ENCODE data around the gene DPP10.

Gene DPP10

GRCh38 chr2:115568643-115569042 lies 1126.2 kb downstream of the DPP10 start:
- no peak for DNase-seq (ENCODE audit: low spot score)

- no peak for DNase-seq (ENCODE audit: low spot score)
Observed at GRCh38 chr2:115569547-115569946, 1127.1 kb downstream of the DPP10 start.

- DNase-seq (ENCODE audit: low spot score) = peak; percentile 41
Observed at GRCh38 chr2:115572746-115573145, 1130.3 kb downstream of the DPP10 start.

DNA sequence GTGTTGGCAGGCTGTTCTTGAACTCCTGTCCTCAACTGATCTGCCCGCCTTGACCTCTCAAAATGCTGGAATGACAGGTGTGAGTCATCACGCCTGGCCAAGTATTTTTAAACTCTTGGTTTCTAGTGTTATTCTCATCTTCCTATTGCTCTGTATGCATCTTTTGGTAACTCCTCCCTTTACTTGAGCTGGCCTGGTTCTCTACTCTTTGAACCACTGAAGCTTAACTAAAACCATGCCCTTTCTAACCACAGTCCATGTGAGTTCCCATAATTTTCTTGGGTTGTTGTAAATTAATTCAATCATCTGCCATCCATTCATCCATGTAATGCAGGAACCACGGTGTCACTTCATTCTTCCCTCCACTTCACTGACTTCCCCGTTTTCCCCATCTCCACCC lies 1131.3 kb downstream of the DPP10 start:
- no peak for DNase-seq (ENCODE audit: low spot score)

GRCh38 chr2:115574667-115575066 lies 1132.2 kb downstream of the DPP10 start:
- no peak for DNase-seq (ENCODE audit: low spot score)

GRCh38 chr2:115580784-115581183 lies 1138.3 kb downstream of the DPP10 start:
- DNase-seq (ENCODE audit: low spot score) = no peak

DNA sequence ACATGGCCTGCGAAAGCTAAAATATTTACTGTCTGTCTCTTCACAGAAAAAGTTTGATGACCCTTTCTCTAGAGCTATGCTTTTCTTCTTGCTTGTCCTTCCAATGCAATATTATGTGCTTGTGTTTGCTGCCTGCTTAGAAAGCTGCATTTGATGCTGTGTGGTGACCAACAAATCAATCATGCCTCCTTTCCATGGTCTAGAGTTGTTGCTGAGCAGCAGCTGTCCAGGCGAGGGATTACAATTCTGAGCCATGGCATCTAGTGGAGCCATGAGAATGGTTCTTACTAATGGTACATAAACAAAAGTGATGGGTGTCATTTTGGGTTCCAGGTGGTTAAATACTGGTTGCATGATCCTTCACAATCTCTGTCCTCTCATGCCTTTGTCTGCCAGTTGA lies 1142.1 kb downstream of the DPP10 start:
- DNase-seq (ENCODE audit: low spot score) = no peak

DNA sequence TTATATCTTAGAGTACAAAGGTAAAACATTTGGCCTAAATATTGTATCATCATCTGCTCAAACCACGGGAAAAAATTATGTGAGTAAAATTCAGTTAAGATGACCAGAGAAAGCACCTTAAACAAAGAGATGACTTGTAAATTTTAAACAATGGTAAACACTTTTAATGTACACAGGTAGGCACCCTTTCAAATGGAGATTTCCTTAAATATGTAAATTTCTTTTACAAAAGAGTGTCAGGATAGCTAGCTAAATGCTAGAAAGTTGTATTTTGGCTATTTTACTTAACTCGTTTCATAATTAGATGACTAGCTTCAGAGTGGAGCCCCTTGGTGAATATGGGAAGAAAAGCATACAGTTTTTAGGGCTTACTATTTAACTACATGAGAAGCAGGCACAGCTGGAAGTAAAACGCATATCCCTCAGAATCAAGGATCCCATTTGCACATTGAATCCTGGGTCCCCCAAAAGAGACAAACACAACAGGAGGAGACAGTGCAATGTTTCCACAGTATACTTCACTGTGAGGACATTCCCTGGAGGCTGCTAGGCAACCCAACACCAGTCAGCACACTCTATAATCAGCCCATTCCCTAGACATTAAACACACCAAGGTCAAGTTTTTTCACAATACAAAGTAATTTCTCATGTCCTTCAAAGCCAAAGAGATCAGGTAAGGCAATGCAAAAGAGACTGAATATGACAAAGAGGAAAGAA lies 1154.4 kb downstream of the DPP10 start:
- no peak for DNase-seq (ENCODE audit: low spot score)

DNA sequence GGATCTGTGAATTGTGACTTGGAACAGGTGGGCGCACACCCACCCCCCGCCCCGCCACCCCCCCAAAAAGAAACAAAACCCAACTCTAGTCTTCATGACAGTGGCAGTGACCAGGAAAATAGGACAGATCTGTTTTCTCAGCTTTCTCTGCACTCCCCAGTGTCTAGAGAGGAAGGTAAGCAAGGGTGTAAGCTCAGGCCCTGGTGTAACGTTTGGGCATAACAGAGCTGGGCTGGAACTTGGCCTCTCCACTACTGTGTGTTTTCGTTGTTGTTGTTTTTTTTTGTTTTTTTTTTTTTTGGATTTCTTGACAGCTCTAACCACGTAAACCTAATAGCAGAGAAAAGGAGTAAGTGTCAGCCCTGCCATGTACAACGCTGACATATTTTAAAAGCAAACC lies 1160.8 kb downstream of the DPP10 start:
- DNase-seq (ENCODE audit: low spot score) = no peak

GRCh38 chr2:115606350-115606749 lies 1163.9 kb downstream of the DPP10 start:
- DNase-seq (ENCODE audit: low spot score) = no peak

GRCh38 chr2:115609978-115610377 lies 1167.5 kb downstream of the DPP10 start:
- DNase-seq (ENCODE audit: low spot score) = no peak

- no peak for DNase-seq (ENCODE audit: low spot score)
Observed at GRCh38 chr2:115610888-115611287, 1168.4 kb downstream of the DPP10 start.

- no peak for DNase-seq (ENCODE audit: low spot score)
Observed at GRCh38 chr2:115624332-115624731, 1181.9 kb downstream of the DPP10 start.

DNA sequence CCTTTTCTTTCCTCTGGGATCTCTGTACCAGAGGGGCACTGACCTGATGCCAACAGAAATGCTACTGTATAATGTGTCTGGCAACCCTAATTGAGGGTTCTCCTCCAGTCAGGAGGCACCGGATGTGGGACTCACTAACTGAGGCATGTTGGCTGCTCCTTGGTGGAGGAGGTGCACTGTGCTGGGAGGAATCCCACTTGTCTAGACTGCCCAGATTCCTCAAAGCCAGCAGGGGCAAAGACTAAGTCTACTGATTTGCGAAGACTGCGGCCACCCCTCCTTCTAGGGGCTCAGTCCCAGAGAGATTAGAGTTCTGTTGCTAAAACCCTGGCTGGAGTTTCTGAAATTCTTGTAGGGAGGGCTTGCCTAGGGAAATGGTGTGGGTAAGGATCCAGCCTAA lies 1192.1 kb downstream of the DPP10 start:
- no peak for DNase-seq (ENCODE audit: low spot score)

- no peak for DNase-seq (ENCODE audit: low spot score)
Observed at GRCh38 chr2:115635430-115635829, 1193.0 kb downstream of the DPP10 start.

- DNase-seq (ENCODE audit: low spot score) = no peak
Observed at GRCh38 chr2:115649731-115650130, 1207.3 kb downstream of the DPP10 start.

DNA sequence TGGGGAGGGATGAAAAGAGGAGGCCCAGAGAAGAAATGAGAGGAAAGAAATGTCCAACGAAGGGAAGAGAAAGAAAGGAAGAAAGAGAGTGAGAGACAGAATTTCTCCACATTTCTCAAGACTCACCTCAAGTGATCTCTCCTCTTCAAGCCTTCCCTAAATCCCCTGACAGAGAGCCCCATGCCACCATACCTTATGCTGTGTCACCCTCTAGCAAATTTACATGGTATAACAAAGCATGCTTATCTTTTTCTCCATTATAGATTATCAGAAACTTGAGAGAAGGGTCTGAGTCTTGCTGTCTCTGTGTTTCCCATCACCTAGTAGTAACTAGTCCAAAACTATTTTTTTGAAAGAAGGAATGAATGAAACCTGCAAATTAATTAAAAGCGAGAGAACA lies 1208.4 kb downstream of the DPP10 start:
- no peak for DNase-seq (ENCODE audit: low spot score)

DNA sequence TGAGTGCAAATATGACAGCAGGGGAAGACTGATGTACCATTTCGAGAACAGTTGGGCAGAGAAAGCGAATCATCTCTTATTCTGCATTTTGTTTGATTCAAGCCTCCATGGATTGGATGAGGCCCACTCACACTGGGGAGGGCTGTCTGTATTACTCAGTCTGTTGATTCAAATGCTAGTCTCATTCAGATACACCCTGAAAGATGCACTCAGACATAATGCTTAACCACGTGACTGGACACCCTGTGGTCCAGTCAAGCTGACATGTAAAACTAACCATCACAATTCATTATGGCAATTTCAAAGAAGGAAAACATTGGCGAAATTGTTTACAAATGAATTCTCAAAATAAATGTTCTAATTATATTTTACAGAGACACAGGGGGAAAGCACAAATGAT lies 1210.2 kb downstream of the DPP10 start:
- DNase-seq (ENCODE audit: low spot score) = peak; percentile 2

DNA sequence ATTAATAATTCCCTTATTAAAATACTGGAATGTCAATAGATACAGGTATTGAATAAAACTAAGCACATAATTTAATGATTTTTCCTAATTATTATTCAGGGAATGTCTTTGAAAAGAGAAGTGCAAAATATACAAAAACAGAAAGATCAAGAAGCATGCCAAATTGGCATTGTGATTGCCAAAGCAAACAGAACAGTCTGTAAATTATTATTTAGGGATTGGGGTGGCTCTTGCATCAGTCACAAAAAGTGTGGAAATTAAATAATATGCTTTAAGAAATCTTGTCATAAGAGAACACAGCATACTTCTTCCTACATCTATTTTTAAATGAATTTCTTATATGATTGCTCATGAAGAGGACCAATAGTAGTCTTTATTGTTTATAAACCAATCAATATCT lies 1211.9 kb downstream of the DPP10 start:
- DNase-seq (ENCODE audit: low spot score) = no peak

DNA sequence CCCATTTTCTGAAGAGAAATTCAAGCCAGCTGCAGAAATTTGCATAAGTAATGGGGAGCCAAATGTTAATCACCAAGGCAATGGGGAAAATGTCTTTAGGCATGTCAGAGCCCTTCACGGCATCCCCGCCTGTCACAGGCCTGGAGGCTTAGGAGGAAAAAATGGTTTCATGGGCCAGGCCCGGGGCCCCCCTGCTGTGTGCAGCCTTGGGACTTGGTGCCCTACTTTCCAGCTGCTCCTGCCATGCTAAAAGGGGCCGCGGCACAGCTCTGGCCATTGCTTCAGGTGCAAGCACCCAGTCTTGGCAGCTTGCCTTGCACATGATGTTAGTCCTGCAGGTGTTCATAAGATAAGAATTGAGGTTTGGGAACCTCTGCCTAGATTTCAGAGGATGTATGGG lies 1235.7 kb downstream of the DPP10 start:
- no peak for DNase-seq (ENCODE audit: low spot score)

DNA sequence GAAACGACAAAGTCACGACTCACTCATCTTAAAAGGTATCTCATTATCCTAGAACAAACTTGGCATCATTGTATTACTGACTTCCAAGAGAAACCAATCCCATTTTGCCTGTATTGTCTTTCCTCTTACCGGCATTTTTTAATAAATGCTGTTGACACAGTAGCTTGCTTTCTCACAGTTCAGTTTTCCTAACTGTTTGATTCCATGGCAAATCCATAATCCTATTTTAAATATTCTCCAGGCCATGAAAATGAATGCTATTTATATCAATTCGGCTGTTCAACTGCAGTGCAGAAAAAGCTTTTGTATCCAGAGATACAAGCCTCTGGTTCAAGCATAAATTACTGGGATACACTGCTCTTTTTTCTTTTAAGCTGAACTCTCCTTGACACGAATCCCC lies 1241.9 kb downstream of the DPP10 start:
- no peak for DNase-seq (ENCODE audit: low spot score)

GRCh38 chr2:115691409-115691808 lies 1249.0 kb downstream of the DPP10 start:
- DNase-seq (ENCODE audit: low spot score) = no peak

DNA sequence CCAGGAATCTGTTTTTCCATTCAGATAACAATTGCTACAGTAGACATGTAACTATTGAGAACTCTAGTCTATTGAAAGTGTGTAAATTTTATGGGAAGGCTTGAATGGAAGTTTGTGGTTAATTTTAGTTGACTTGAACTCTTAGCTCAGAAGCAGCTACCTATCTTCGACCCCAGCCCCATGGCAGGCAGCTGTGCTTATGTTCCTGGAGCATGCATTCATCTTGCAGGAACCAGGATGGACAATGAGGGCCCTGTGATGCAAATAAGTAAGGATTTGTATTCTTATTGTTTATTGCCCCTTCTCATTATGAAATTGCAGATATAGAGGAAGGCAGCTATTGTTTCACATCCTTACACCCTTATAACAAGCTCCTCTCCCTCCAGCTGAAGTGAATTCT lies 1252.2 kb downstream of the DPP10 start:
- no peak for DNase-seq (ENCODE audit: low spot score)

DNA sequence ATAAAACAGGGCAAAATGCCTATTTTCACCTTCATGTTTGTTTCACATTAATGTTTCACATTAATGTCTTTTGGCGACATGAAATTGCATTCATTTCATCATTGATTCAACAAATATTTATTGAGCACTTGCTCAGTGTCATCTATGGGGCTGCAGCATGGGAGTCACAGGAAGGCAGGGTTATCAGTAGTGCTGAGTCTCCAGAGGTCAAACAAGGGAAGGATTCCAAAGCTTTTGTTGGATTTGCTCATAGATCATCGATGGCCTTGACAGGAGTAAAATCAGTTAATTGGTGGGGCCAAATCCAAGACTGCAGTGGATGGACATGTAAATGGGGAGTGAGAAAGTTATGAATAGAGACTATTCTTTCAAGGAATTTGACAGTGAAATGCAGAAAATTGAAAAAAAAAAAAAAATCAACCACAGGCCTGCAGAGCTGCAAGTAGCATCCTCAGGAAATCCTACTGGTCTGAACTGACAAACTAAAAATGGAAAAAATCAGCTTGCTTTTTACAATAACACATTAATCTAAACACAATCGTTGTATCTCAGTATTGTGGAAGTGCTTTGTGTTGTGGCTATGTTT lies 1290.8 kb downstream of the DPP10 start:
- no peak for DNase-seq (ENCODE audit: low spot score)
